SU-DHL-6 (cell line): ENCODE measurements around the gene PHTF1.
"Not testable (repeated sequence)": the region's sequence is repeated elsewhere in the genome, so short reads cannot be mapped to it uniquely, and the experiment has no call there.

Experiments used
- H2AFZ ChIP-seq: fragments of 200-600 bp; sonication (generic); 2 replicates; pipeline ENCODE4 v1.6.1; 2014; ENCODE audit warnings: low read depth, mild to moderate bottlenecking, moderate library complexity, mixed read lengths, antibody characterized with exemption, low read length; ENCODE audit not compliant: severe bottlenecking
- H3F3A ChIP-seq: fragments of 200-600 bp; shearing (Covaris generic); 2 replicates; pipeline ENCODE4 v1.6.0; 2016; ENCODE audit warnings: antibody characterized with exemption, mild to moderate bottlenecking; ENCODE audit not compliant: insufficient read depth
- H3K27ac ChIP-seq: fragments of 200-600 bp; sonication (generic); 2 replicates; pipeline ENCODE4 v1.5.1; 2016; ENCODE audit warnings: low read depth, mild to moderate bottlenecking, low read length, moderate library complexity, mixed read lengths
- H3K27me3 ChIP-seq: fragments of 200-600 bp; sonication (generic), shearing (Covaris generic); 2 replicates; pipeline ENCODE4 v1.6.0; 2014; ENCODE audit warnings: mild to moderate bottlenecking, low read length
- H3K36me3 ChIP-seq: fragments of 200-600 bp; sonication (generic); 2 replicates; pipeline ENCODE4 v1.6.1; 2014; ENCODE audit warnings: mild to moderate bottlenecking, low read length, mixed read lengths
- H3K4me2 ChIP-seq: fragments of 300-600, 200-600 bp; shearing (Covaris generic), sonication (generic); 2 replicates; pipeline ENCODE4 v1.6.0; 2014; ENCODE audit warnings: low read length, low read depth, mild to moderate bottlenecking; ENCODE audit not compliant: poor library complexity, severe bottlenecking
- H3K4me3 ChIP-seq: fragments of 200-600 bp; sonication (generic); 2 replicates; pipeline ENCODE4 v1.5.1; 2014; ENCODE audit warnings: antibody characterized with exemption, low read length, mild to moderate bottlenecking, mixed read lengths; ENCODE audit not compliant: insufficient read depth, poor library complexity, severe bottlenecking
- H3K79me2 ChIP-seq: fragments of 200-600 bp; sonication (generic); 2 replicates; pipeline ENCODE4 v1.6.1; 2014; ENCODE audit warnings: mild to moderate bottlenecking, low read length, moderate library complexity; ENCODE audit not compliant: insufficient read depth
- H3K9ac ChIP-seq: fragments of 200-600 bp; sonication (generic); 2 replicates; pipeline ENCODE4 v1.7.0; 2014; ENCODE audit warnings: mild to moderate bottlenecking, low read length
- H3K9me2 ChIP-seq: fragments of 200-600 bp; sonication (generic); replicated peaks from 2 replicates; pipeline ENCODE4 v1.6.1; 2014; ENCODE audit warnings: low read length; ENCODE audit not compliant: insufficient read depth
- H3K9me3 ChIP-seq: fragments of 200-600 bp; sonication (generic); 2 replicates; pipeline ENCODE4 v1.6.1; 2014; ENCODE audit warnings: low read length, mixed read lengths; ENCODE audit not compliant: insufficient read depth
- H4K20me1 ChIP-seq: fragments of 200-600 bp; sonication (generic); 2 replicates; pipeline ENCODE4 v1.6.1; 2014; ENCODE audit warnings: low read depth, mild to moderate bottlenecking, antibody characterized with exemption, low read length, moderate library complexity, mixed read lengths
- EZH2phosphoT487 ChIP-seq: fragments of 200-600 bp; sonication (generic), shearing (Covaris generic); conservative IDR thresholded peaks from 2 replicates; pipeline ENCODE4 v1.6.1; 2018; ENCODE audit warnings: mild to moderate bottlenecking, antibody characterized with exemption, low read length, moderate library complexity, mixed read lengths
- TF ChIP-seq, protein P1 (sequence below): fragments of 200-600 bp; sonication (generic); IDR thresholded peaks from one replicate; pipeline ENCODE4 v1.5.1; 2017; ENCODE audit warnings: antibody characterized with exemption, mild to moderate bottlenecking, low read length, moderate library complexity; ENCODE audit not compliant: insufficient read depth, poor library complexity, severe bottlenecking

The PHTF1 gene

DNA sequence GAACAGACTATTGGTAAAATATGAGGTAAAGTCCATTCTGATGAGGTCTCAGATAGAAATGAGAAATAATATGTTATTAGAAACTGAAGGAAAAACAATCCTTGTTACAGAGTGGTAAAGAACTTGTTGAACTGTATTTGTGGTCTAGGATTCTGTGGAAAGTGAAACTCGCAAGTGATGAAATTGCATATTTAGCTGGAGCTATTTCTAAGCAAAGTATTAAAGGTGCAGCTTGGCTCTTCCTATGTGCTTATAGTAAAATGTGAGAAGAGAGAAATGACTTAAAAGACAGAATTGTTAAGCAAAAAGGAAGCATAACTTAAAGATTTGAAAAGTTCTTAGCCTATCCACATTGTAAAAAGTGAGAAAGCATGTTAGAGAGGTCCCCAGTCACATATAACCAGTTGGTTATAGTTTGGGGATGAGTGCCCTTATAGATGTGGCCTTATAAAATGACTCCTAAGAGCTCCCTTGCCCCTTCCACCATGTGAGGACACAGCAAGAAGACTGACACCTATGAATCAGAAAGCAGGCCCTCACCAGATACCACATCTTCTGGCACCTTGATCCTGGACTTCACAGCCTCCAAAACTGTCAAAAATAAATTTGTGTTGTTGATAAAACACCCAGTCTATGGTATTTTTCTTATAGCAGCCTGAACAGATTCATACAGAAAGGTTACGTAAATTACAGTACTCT is 24.8 kb downstream of the PHTF1 start:
- TF ChIP-seq EZH2phosphoT487 = no peak
- TF ChIP-seq, protein P1, sequence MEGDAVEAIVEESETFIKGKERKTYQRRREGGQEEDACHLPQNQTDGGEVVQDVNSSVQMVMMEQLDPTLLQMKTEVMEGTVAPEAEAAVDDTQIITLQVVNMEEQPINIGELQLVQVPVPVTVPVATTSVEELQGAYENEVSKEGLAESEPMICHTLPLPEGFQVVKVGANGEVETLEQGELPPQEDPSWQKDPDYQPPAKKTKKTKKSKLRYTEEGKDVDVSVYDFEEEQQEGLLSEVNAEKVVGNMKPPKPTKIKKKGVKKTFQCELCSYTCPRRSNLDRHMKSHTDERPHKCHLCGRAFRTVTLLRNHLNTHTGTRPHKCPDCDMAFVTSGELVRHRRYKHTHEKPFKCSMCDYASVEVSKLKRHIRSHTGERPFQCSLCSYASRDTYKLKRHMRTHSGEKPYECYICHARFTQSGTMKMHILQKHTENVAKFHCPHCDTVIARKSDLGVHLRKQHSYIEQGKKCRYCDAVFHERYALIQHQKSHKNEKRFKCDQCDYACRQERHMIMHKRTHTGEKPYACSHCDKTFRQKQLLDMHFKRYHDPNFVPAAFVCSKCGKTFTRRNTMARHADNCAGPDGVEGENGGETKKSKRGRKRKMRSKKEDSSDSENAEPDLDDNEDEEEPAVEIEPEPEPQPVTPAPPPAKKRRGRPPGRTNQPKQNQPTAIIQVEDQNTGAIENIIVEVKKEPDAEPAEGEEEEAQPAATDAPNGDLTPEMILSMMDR = no peak
- Histone ChIP-seq H2AFZ (no peak overlapping the region), H3K36me3 (no peaks in the 10 kb centered on the region; the same call in 1 of the 2 replicates), H3K9me2 (no peaks in the 10 kb centered on the region), H3K4me2 (no peak overlapping the region), H3K9ac (no peak overlapping the region), H3K27ac (no peak overlapping the region), H3F3A (no peaks in the 10 kb centered on the region), H3K27me3 (no peaks in the 10 kb centered on the region), H4K20me1 (no peaks in the 10 kb centered on the region), H3K79me2 (no peaks in the 10 kb centered on the region), H3K4me3 (no peak overlapping the region), H3K9me3 (no peaks in the 10 kb centered on the region)

DNA sequence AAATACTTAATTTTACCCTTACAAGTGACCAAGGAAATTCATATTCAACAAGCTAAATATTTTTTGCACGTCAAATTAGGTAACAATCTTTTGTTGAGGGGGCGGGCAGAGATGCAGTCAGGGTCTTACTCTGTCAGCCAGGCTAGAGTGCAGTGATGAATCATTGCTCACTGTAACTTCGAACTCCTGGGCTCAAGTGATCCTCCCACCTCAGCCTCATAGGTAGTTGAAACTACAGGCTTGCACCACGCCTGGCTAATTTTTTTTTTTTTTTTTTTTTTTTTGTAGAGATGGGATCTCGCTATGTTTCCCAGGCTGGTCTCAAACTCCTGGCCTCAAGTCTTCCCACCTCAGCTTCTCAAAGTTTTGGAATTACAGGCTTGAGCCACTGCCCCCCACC is 26.5 kb downstream of the PHTF1 start:
- H3K27ac ChIP-seq = no peak overlapping the region
- H3K9me2 ChIP-seq = no peaks in the 10 kb centered on the region
- no peak overlapping the region for H3K4me3 ChIP-seq
- H4K20me1 ChIP-seq = no peaks in the 10 kb centered on the region
- H3K9me3 ChIP-seq = no peaks in the 10 kb centered on the region
- no peaks in the 10 kb centered on the region for H3K27me3 ChIP-seq
- no peaks in the 10 kb centered on the region; the same call in 1 of the 2 replicates for H3K36me3 ChIP-seq
- no peaks in the 10 kb centered on the region for H3K79me2 ChIP-seq
- TF ChIP-seq, protein P1 = no peak
- TF ChIP-seq EZH2phosphoT487 = no peak
- no peak overlapping the region for H3K9ac ChIP-seq
- no peaks in the 10 kb centered on the region for H3F3A ChIP-seq
- no peak overlapping the region for H2AFZ ChIP-seq
- no peak overlapping the region for H3K4me2 ChIP-seq

DNA sequence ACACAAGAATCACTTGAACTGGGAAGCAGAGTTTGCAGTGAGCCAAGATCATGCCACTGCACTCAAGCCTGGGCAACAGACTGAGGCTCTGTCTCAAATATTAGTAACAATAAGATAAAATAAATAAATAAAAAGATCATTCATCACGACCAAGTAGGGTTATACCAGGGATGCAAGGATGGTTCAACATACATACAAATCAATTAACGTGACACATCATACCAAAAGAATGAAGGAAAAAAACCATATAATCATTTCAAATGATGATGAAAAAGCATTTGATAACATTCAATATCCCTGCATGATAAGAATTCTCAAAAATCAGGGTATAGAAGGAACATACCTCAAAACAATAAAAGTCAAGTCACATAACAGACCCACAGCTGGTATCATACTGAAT is 38.3 kb downstream of the PHTF1 start:
- no peak overlapping the region for H3K9ac ChIP-seq
- no peaks in the 10 kb centered on the region for H4K20me1 ChIP-seq
- H3K4me3 ChIP-seq = no peak overlapping the region
- no peak overlapping the region for H3K27ac ChIP-seq
- H3F3A ChIP-seq = no peaks in the 10 kb centered on the region
- H3K9me2 ChIP-seq = no peaks in the 10 kb centered on the region
- TF ChIP-seq EZH2phosphoT487 = no peak
- TF ChIP-seq, protein P1 = no peak
- peaks cover 28% of the 10 kb centered on the region for H3K36me3 ChIP-seq
- H3K9me3 ChIP-seq = peaks cover 7% of the 10 kb centered on the region; the same call in 1 of the 2 replicates
- H2AFZ ChIP-seq = no peak overlapping the region
- H3K4me2 ChIP-seq = no peak overlapping the region
- no peaks in the 10 kb centered on the region for H3K27me3 ChIP-seq
- no peaks in the 10 kb centered on the region for H3K79me2 ChIP-seq

DNA sequence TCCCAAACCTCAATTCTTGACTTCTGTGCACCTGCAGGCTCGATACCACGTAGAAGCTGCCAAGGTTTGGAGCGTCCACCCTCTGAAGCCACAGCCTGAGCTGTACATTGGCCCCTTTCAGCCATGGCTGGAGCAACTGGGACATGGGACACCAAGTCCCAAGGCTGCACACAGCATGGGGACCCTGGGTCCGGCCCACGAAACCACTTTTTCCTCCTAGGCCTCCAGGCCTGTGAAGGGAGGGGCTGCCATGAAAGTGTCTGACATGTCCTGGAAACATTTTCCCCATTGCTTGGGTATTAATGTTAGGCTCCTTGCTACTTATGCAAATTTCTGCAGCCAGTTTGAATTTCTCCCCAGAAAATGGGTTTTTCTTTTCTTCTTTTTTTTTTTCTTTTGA is 40.7 kb downstream of the PHTF1 start:
- H3K9me2 ChIP-seq, H3K9me3 ChIP-seq, H3F3A ChIP-seq, H3K9ac ChIP-seq, H3K79me2 ChIP-seq, H2AFZ ChIP-seq, H3K27me3 ChIP-seq, H3K4me3 ChIP-seq, H3K4me2 ChIP-seq, H4K20me1 ChIP-seq, H3K27ac ChIP-seq: not testable (repeated sequence)
- peaks cover 28% of the 10 kb centered on the region for H3K36me3 ChIP-seq

DNA sequence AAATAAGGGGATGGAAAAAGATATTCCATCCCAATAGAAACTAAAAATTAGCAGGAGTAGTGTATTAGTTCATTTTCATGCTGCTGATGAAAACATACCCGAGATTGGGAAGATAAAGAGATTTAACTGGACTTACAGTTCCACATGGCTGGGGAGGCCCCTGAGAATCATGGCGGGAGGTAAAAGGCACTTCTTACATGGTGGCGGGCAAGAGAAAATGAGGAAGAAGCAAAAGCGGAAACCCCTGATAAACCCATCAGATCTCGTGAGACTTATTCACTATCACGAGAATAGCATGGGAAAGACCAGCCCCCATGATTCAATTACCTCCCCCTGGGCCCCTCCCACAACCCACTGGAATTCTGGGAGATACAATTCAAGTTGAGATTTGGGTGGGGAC is 41.8 kb downstream of the PHTF1 start:
- not testable (repeated sequence) for H3K9me3 ChIP-seq, H3K4me3 ChIP-seq, H3K27ac ChIP-seq, H3K79me2 ChIP-seq, H3K9ac ChIP-seq, H3K27me3 ChIP-seq, H3K4me2 ChIP-seq, H4K20me1 ChIP-seq, H3F3A ChIP-seq, H2AFZ ChIP-seq, H3K9me2 ChIP-seq
- H3K36me3 ChIP-seq = peaks cover 28% of the 10 kb centered on the region
